Activated CD8-positive, alpha-beta T cell treated with anti-CD3 and anti-CD28 coated beads for 36 hours (primary cell): Measurements from ENCODE around the gene STX11. TPM values are rescaled to one million over a fixed set of nuclear protein-coding genes. Genes with fewer than 3 reads are reported as not detected.

ENCODE experiments used
- ATAC-seq: fragments of 200-7000 bp; cut with Tn5 transposase; one replicate; pipeline ENCODE4 v1.10.0; 2021; ENCODE audit warnings: mild to moderate bottlenecking, moderate library complexity
- CTCF ChIA-PET: fragments of 350-600 bp; sonication (Branson Sonifier 250); formaldehyde crosslinking; loops from one replicate; lab custom pipeline; 2021; ENCODE audit warnings: antibody characterized with exemption; lab: Charles Lee
- POLR2A ChIA-PET: fragments of 350-600 bp; sonication (Branson Sonifier 250); formaldehyde crosslinking; loops from one replicate; lab custom pipeline; 2021; ENCODE audit warnings: antibody characterized with exemption; lab: Charles Lee
- DNase-seq: peaks from one replicate; pipeline ENCODE4 v3.0.0-alpha.2; 2020
- H3K27ac Mint-ChIP-seq: one replicate; pipeline ENCODE4 v1.8.0; 2021; ENCODE audit warnings: mild to moderate bottlenecking, mixed read lengths
- H3K27me3 Mint-ChIP-seq: one replicate; pipeline ENCODE4 v1.8.0; 2021; ENCODE audit warnings: mixed read lengths
- H3K36me3 Mint-ChIP-seq: one replicate; pipeline ENCODE4 v1.8.0; 2021; ENCODE audit warnings: low read depth, mixed read lengths
- H3K4me1 Mint-ChIP-seq: one replicate; pipeline ENCODE4 v1.8.0; 2021; ENCODE audit warnings: low read depth, mixed read lengths
- H3K4me3 Mint-ChIP-seq: one replicate; pipeline ENCODE4 v1.8.0; 2021; ENCODE audit warnings: mild to moderate bottlenecking, moderate library complexity, mixed read lengths
- H3K9me3 Mint-ChIP-seq: one replicate; pipeline ENCODE4 v1.8.0; 2021; ENCODE audit warnings: mixed read lengths
- CTCF ChIP-seq: fragments of 200-600 bp; IDR thresholded peaks from one replicate; pipeline ENCODE4 v1.8.0; 2022; ENCODE audit warnings: antibody characterized with exemption, mild to moderate bottlenecking
- intact Hi-C: fragments of 100-400 bp; cut with micrococcal nuclease; formaldehyde crosslinking; loops from one replicate; pipeline ENCODE4 v1.10.0; 2022
- total RNA-seq, 2 experiments: library from RNA; stranded (reverse); gene quantifications; one replicate each; pipeline ENCODE4 v1.2.3, GENCODE V29; 2021

The STX11 gene
- total RNA-seq, 2 experiments from 2014 or later: 19.4 to 20.7 TPM

GRCh38 chr6:144217797-144218196 lies 67.5 kb downstream of the STX11 start:
- H3K4me3 Mint-ChIP-seq: peak overlapping the region; percentile 81
- peaks cover 2% of the 10 kb centered on the region for H3K36me3 Mint-ChIP-seq
- peaks cover 34% of the 10 kb centered on the region for H3K4me1 Mint-ChIP-seq
- DNase-seq: no peak
- H3K27ac Mint-ChIP-seq: peak overlapping the region; percentile 11
- H3K27me3 Mint-ChIP-seq: peaks cover 2% of the 10 kb centered on the region
- TF ChIP-seq CTCF: no peak
- intact Hi-C loops: loop anchor here (2.0 to 5.0 kb wide), 2 partner anchors 67 to 275 kb away; partner anchors contain the start of gene STX11
- peaks cover 7% of the 10 kb centered on the region for H3K9me3 Mint-ChIP-seq
- CTCF ChIA-PET: interaction anchor here (0.7 to 6.0 kb wide), 23 partner anchors 8 to 642 kb away, joined by 3 to 44 read pairs (median 4); partner anchors contain the start of gene SF3B5
- POLR2A ChIA-PET: interaction anchor here (0.7 to 2.0 kb wide), 3 partner anchors 38 to 122 kb away, joined by 3 to 6 read pairs (median 5); partner anchors contain the start of gene SF3B5
- no peak for ATAC-seq

GRCh38 chr6:144219056-144219685 lies 68.9 kb downstream of the STX11 start:
- ChIA-PET CTCF (interaction anchor here (0.6 to 6.0 kb wide), 35 partner anchors 9 to 644 kb away, joined by 3 to 44 read pairs (median 4); partner anchors contain the start of gene SF3B5), POLR2A (interaction anchor here (1.1 to 2.0 kb wide), 2 partner anchors 68 to 124 kb away, joined by 5 to 6 read pairs; partner anchors contain the start of gene SF3B5)
- intact Hi-C loops: loop anchor here (1.0 to 5.0 kb wide), 2 partner anchors 114 to 277 kb away; no protein-coding TSS in a partner anchor
- Mint-ChIP-seq H3K36me3 (peaks cover 2% of the 10 kb centered on the region), H3K4me3 (no peak overlapping the region), H3K27ac (no peak overlapping the region), H3K9me3 (peaks cover 2% of the 10 kb centered on the region), H3K4me1 (peaks cover 34% of the 10 kb centered on the region), H3K27me3 (peaks cover 2% of the 10 kb centered on the region)
- ATAC-seq (no peak), DNase-seq (no peak)
- peak; percentile 78 for TF ChIP-seq CTCF

- ChIA-PET CTCF (interaction anchor here (1.0 to 6.0 kb wide), 13 partner anchors 9 to 279 kb away, joined by 3 to 44 read pairs (median 8); partner anchors contain the start of gene SF3B5), POLR2A (interaction anchor here (0.7 kb wide), 1 partner anchor 124 kb away, joined by 4 read pairs; no protein-coding TSS in a partner anchor)
- intact Hi-C loops: no loop called here
- no peak for TF ChIP-seq CTCF
- H3K4me3 Mint-ChIP-seq: no peak overlapping the region
- no peak for ATAC-seq
- H3K4me1 Mint-ChIP-seq: peaks cover 30% of the 10 kb centered on the region
- H3K9me3 Mint-ChIP-seq: no peaks in the 10 kb centered on the region
- H3K36me3 Mint-ChIP-seq: peaks cover 2% of the 10 kb centered on the region
- H3K27ac Mint-ChIP-seq: no peak overlapping the region
- no peak for DNase-seq
- peaks cover 2% of the 10 kb centered on the region for H3K27me3 Mint-ChIP-seq
Measured at GRCh38 chr6:144220031-144220790, 69.9 kb downstream of the STX11 start.

- POLR2A ChIA-PET: interaction anchor here (1.2 kb wide), 1 partner anchor 72 kb away, joined by 3 read pairs; no protein-coding TSS in a partner anchor
- ATAC-seq: no peak
Measured at GRCh38 chr6:144223686-144224085, 73.4 kb downstream of the STX11 start.

More at GRCh38 chr6:144223686-144224085, 73.4 kb downstream of the STX11 start:
- H3K27ac Mint-ChIP-seq: no peak overlapping the region
- no peak for DNase-seq
- no peak overlapping the region for H3K4me3 Mint-ChIP-seq
- intact Hi-C loops: no loop called here
- no peaks in the 10 kb centered on the region for H3K27me3 Mint-ChIP-seq
- CTCF ChIA-PET: interaction anchor here (2.3 kb wide), 1 partner anchor 118 kb away, joined by 11 read pairs; no protein-coding TSS in a partner anchor
- H3K4me1 Mint-ChIP-seq: peaks cover 4% of the 10 kb centered on the region
- H3K36me3 Mint-ChIP-seq: no peaks in the 10 kb centered on the region
- TF ChIP-seq CTCF: no peak
- no peaks in the 10 kb centered on the region for H3K9me3 Mint-ChIP-seq
